GM21717 (cell line): ENCODE measurements around the gene RASGRP2.

Source experiments
- ATAC-seq: cut with Tn5 transposase; IDR thresholded peaks from one replicate; pipeline ENCODE4 v1.9.1; 2021; ENCODE audit warnings: mild to moderate bottlenecking, moderate library complexity; ENCODE audit not compliant: unreplicated experiment

Gene RASGRP2

GRCh38 chr11:64742087-64742888, 1.7 kb downstream of the RASGRP2 start:
- ATAC-seq, result no peak

- no peak for ATAC-seq
Observed at GRCh38 chr11:64741375-64742086, 2.4 kb downstream of the RASGRP2 start.

GRCh38 chr11:64739871-64740270, 4.1 kb downstream of the RASGRP2 start:
- no peak for ATAC-seq

GRCh38 chr11:64736654-64737053, 7.3 kb downstream of the RASGRP2 start:
- no peak for ATAC-seq

GRCh38 chr11:64735725-64736259, 8.2 kb downstream of the RASGRP2 start:
- ATAC-seq, result no peak

- ATAC-seq, result no peak
Observed at GRCh38 chr11:64734811-64735724, 8.9 kb downstream of the RASGRP2 start.

DNA sequence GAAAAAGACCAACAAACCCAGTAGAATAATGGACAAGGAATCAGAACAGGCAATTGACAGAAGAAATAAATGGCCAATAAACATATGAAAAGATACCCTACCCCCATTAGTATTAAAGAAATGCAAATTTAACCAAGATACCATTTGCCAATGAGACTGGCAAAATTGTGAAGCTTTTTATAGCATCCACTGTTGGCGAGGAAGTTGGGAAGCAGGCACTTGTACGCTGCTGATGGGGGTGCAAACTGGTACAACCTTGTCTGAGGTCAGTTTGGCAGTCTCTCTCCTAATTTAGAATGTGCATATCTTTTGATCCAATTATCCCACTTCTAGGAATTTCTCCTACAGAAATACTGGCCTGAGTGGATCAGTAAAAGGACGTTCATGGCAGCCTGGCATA, 12.3 kb downstream of the RASGRP2 start:
- no peak for ATAC-seq

DNA sequence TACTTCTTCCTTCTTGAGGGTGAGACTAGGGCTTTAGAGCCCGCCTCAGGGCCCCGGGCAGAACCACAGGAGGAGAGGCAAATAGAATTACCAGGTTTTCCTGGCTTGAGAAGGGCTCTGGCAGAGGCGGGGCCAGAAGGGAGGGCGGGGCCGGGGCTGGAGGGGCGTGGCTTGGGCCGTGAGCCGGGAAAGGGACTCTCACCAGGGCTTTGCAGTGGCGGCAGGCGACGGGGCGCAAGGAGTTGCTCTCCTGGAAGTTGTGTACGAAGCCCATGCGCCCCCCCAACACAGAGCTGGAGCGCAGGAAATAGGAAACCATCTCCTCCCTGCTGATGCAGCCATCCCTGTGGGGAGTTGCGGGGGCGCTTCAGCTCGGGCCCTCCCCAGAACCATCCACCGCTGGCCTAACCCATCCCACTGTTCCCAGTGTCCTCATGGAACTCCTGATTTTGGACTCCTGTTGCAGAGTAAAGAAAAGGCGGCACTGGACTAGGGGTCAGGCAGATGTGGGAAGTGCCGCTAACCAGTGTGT, 14.0 kb downstream of the RASGRP2 start:
- no peak for ATAC-seq

DNA sequence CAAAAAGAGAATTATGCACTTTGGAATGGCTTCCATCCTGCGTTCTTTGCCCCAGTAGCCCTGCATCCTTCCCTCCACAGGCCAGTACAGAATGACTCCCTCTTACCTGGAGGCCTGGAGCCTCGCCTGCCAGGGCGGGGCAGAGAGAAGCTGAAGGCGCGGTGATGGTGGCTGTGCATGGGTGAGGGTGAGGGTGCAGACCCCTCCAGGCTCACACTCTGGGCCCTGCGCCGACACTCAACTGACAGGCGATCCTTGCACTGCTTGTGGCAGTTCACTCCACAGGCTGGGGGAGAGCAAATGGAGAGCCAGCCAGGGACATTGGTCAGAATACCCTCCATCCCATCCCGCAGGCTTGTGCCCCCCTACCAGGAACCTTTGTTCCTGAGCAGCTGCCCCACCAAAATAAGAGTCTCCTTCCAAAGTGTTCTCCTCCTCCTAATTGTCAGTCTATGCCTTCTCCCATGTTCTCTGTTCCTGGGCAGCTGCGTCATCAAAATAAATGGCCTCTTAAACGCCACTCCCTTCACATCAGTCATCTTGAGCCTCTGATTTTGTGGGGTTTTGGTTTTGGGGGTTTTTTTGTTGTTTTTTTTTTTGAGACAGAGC, 15.1 kb downstream of the RASGRP2 start:
- ATAC-seq, result no peak

- ATAC-seq, result no peak
Observed at GRCh38 chr11:64726867-64727530, 16.9 kb downstream of the RASGRP2 start.

GRCh38 chr11:64726211-64726641, 17.7 kb downstream of the RASGRP2 start:
- no peak for ATAC-seq

DNA sequence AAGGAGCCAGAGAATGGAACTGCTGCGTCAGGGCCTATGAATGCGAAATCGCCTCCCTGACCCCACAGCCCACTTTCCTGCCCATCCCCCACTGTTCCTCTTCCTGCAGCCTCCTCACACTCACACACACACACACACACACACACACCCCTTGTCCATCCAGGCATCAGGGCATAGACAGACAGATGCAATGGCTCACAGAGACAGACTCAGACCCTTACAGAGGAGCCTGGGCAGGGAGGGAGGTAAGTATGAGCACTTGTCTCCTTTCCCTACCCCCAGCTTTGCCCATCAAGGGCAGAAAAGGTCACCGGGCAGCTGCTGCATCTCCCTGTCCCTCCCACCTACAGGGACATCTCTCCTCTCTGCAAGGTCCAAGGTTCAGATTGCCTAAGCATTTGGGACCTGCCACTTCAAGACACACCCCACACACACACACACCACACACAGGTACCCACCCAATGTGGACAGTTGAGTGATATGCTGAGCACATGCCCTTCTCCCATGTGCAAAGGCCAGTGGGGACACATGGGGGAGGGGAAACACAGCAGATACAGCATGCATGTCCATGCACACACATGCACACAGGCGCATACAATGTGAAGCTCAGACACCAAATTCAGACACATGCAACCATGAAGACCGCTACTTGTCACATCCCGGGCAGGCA, 18.9 kb downstream of the RASGRP2 start:
- no peak for ATAC-seq

GRCh38 chr11:64723907-64724862, 19.8 kb downstream of the RASGRP2 start:
- ATAC-seq, result no peak

DNA sequence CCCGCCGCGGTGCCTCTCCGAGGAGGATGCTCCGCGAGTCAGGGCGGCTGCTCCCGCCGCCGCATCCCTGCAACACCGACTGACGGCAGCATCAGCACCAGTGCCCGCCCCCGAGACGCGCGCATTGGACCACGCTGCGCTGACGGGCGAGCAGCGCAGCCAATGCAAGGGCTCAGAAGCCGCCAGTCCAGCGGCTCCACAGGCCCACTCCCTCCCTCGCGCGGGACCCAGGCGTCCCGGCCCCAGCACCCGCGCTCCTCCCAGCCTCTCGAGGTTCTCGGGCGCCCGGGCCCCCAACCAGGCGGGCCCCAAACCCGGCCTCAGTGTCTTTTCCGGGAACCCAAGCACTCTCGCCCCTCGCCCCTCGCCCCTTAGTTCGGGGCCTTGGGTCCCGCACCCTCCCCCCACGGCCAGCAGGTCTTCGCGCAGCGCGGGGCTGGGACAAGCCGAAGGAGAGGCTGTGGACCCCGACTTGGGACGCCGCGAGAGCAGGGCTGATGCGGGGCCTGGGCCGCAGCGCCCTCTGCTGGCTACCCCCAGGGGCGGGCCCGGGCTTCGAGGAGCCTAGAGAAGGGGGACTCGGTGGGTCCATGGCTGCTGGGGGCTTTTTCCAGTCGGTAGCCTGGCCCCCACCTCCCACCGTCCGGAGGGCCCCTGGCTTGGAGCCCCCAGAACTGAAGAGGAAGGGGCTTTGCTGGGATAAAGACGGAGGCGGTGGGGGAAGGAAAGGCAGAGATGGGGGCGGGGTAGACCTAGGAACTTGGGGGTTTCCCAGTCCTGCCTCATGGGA, 20.6 kb downstream of the RASGRP2 start, which contains the start of gene NRXN2:
Gene NRXN2, minus strand, starts transcription at position 81 of the 790 bp plus-strand sequence. CDS start 9,498 bp downstream, outside the sequence.
- ATAC-seq, result peak; percentile 77

DNA sequence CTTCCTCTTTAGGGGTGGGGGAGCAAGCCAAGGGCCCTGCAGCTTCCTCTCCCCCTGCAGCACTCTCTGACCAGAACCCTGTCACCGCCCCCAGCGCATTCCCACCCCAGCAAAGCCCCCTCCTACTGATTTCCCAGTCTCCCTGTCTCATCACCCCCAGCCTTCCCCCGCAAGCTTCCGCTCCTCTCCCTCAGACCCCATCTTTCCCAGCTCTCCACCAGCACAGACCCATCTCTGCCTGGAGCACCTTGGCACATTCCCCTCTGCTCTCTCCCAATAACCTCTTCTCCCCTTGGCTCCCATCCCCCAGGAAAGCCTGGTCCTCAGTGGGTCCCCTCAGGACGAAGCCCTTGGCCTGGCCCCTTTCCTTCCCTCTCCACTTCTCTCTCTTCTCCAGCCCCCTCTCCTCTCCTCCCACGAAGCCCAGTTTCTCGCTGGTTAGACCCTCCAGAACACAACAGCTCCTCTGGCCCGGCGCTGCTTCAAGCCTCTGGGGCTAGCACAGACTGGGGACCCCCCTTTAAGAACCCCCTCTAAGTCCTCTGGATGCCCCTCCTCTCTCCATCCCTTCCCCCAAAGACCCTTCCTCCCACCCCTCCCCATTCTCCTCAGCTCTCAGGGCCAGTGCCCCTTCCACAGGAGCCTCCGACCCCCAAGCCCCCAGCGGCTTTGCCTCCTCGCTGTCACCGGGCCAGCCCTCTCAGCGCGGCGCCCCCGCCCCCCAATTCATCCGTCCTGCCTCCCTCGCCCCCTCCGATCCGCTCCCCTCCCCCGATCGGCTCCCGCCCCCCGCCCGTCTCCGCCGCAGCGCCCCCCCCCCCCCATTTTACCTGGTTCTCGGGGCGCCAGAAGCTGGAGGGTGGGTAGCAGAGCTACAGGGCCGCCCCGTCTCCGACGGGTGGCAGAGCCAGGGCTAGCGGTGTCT, 21.5 kb downstream of the RASGRP2 start:
- ATAC-seq, result no peak

- no peak for ATAC-seq
Observed at GRCh38 chr11:64721359-64721699, 22.6 kb downstream of the RASGRP2 start.
